Right lobe of liver (tissue), 6 donors: Measurements from ENCODE around the gene PRPF6. TPM values are rescaled to one million over a fixed set of nuclear protein-coding genes. Genes with fewer than 3 reads are reported as not detected.
A peak's percentile ranks its signal among the peaks of the same experiment; 100 is the strongest.

Experiments
- ATAC-seq, 4 donors: fragments of 200-7000 bp; cut with Tn5 transposase; one replicate each; pipeline ENCODE4 v1.9.1; 2020; ENCODE audit warnings: mild to moderate bottlenecking in 4 of 4, moderate library complexity in 4 of 4
- DNase-seq, 3 donors: peaks; one replicate each; pipeline ENCODE4 v3.0.0-alpha.2; 2020
- H3K27ac ChIP-seq, 3 donors: fragments of 200-600 bp; one replicate each; pipeline ENCODE4 v1.8.0; 2022
- H3K27me3 ChIP-seq, 2 donors: fragments of 200-600 bp; one replicate each; pipeline ENCODE4 v1.8.0; 2022
- H3K36me3 ChIP-seq, 4 donors: fragments of 200-600 bp; sonication (generic) in 1 of 4; one replicate each; pipeline versions ENCODE4 v1.5.1 to v1.8.0; 2017 to 2022; ENCODE audit warnings: control low read depth in 1 of 4
- H3K4me1 ChIP-seq, 4 donors: fragments of 200-600 bp; sonication (generic) in 1 of 4; one replicate each; pipeline versions ENCODE4 v1.5.1 to v1.8.0; 2017 to 2022; ENCODE audit warnings: control low read depth in 1 of 4
- H3K4me3 ChIP-seq, 3 donors: fragments of 200-600 bp; one replicate each; pipeline ENCODE4 v1.8.0; 2022
- H3K9me3 ChIP-seq, 4 donors: fragments of 200-600 bp; sonication (generic) in 1 of 4; one replicate each; pipeline versions ENCODE4 v1.5.1 to v1.8.0; 2017 to 2022; ENCODE audit warnings: control low read depth in 1 of 4
- POLR2A ChIP-seq: fragments of 450-650 bp; IDR thresholded peaks from one replicate; pipeline ENCODE4 v1.6.1; 2017; ENCODE audit warnings: antibody characterized with exemption, mild to moderate bottlenecking
- WGBS: methylation state at CpG from one replicate; pipeline ENCODE4 v1.1.6; 2018; ENCODE audit warnings: low coverage, low lambda C conversion rate; ENCODE audit not compliant: insufficient coverage; ENCODE audit errors: missing lambda C conversion rate; 5-methylcytosine and 5-hydroxymethylcytosine counted together
- intact Hi-C, 2 donors: fragments of 100-400 bp; cut with DNase I; formaldehyde crosslinking; loops; one replicate each; pipeline versions ENCODE4 v1.11.2 to v1.14.1; 2022
- total RNA-seq, 6 experiments: library from RNA; depleted of rRNA in 2 of 6; stranded (reverse); fragments of >200 nt in 2 of 6; fragmentation: NEBNext Ultra II Directional in 3 of 6; extraction: Animal tissue kit (Norgen Biotek cat#: 25700) in 3 of 6; gene quantifications; one replicate each; pipeline versions ENCODE4 v1.1.0 to v1.2.4, GENCODE V29; 2016 to 2023
- TF ChIP-seq, protein P1 (sequence below), 4 donors: fragments of 200-600 bp in 3 of 4; fragments of 450-650 bp in 1 of 4; IDR thresholded peaks; one replicate each; pipeline versions ENCODE4 v1.5.1 to v1.8.0; 2016 to 2022; ENCODE audit warnings: antibody characterized with exemption in 4 of 4, mild to moderate bottlenecking in 2 of 4
- donor health status: DM: no; HTN: yes; CAD: no.
- donor health status: DM: no; HTN: no; CAD: no.
- donor health status: DM: no; HTN: no; CAD: no.
- donor health status: DM: no; HTN: yes; CAD: no.
- donor health status: DM: no; HTN: yes; CAD: no.

The PRPF6 gene
- total RNA-seq, 6 experiments from 2014 or later, result 21.7 to 28.9 (median 24.4) TPM

DNA sequence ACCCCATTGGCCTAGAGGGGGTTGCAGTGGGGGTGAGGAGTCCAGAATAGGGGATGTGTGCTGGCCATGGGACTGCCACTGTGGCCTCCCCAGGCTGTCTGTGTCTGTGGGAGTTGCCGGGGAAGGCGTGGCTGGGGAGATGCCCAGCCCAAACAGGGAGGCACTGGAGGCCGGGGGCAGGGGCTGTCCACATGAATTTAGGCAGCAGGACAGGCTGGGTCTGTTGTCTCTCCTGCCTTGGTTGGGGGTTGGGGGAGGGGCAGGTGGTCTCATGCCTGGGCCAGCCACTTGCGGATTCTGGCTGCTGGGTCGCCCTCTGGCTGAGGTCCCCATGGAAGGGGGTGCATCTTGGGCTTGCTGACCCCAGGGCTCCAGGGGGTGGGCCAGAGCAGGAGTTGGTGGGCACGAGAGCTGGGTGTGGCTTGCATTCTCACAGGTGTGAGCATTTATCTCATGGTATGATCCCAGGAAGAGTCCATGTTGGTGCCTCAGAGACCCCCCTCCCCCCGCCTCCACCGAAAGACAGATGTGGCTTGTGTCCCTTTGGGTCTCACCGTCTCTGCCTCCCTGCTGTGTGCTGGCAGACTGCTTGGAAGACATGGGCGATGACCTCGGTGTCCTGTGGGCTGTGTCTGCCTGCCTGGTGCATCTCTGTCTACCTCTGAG, 64.5 kb downstream of the PRPF6 start:
- H3K9me3 ChIP-seq, result no peaks in the 10 kb centered on the region
- peaks cover 0 to 11% of the 10 kb centered on the region in 2 donors for H3K27me3 ChIP-seq
- H3K36me3 ChIP-seq, result no peaks in the 10 kb centered on the region
- no peak overlapping the region for H3K27ac ChIP-seq
- H3K4me3 ChIP-seq, result no peak overlapping the region
- intact Hi-C loops, result no loop called here
- TF ChIP-seq, protein P1, sequence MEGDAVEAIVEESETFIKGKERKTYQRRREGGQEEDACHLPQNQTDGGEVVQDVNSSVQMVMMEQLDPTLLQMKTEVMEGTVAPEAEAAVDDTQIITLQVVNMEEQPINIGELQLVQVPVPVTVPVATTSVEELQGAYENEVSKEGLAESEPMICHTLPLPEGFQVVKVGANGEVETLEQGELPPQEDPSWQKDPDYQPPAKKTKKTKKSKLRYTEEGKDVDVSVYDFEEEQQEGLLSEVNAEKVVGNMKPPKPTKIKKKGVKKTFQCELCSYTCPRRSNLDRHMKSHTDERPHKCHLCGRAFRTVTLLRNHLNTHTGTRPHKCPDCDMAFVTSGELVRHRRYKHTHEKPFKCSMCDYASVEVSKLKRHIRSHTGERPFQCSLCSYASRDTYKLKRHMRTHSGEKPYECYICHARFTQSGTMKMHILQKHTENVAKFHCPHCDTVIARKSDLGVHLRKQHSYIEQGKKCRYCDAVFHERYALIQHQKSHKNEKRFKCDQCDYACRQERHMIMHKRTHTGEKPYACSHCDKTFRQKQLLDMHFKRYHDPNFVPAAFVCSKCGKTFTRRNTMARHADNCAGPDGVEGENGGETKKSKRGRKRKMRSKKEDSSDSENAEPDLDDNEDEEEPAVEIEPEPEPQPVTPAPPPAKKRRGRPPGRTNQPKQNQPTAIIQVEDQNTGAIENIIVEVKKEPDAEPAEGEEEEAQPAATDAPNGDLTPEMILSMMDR (IDR thresholded peaks at IDR 0.05), result no peak
- ATAC-seq (peak in 3 of 4 donors; percentile 2 to 10 (median 5)), DNase-seq (no peak)
- WGBS, result no CpG with 5 or more reads among the region's 11 CpGs
- H3K4me1 ChIP-seq, result no peaks in the 10 kb centered on the region

DNA sequence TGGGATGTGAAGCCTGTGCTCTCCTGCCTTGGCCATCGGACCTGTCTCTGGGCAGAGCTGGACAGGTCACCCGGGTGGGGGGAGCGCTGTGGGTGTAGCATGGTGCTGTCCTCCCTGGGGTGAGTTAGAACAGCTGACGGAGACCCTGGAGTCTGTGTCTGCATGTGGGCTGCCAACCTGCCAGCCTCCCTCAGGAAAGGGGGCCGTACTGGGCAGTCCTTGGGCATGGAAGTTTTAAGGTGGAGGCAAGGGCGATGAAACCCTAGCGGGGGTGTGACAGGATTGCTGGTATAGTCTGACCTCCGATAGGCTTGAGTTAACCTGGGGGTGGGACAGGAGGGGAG, 66.1 kb downstream of the PRPF6 start:
- peak overlapping the region in 2 of 3 donors; percentile 27 to 41 for H3K4me3 ChIP-seq
- DNase-seq (no peak), ATAC-seq (no peak)
- intact Hi-C loops, result no loop called here
- H3K9me3 ChIP-seq, result no peaks in the 10 kb centered on the region
- WGBS, result 54% methylated on average over 5 of the region's 8 CpGs
- no peaks in the 10 kb centered on the region for H3K36me3 ChIP-seq
- no peak for TF ChIP-seq POLR2A
- H3K4me1 ChIP-seq, result no peaks in the 10 kb centered on the region
- peaks cover 0 to 3% of the 10 kb centered on the region in 2 donors for H3K27me3 ChIP-seq
- no peak overlapping the region for H3K27ac ChIP-seq

DNA sequence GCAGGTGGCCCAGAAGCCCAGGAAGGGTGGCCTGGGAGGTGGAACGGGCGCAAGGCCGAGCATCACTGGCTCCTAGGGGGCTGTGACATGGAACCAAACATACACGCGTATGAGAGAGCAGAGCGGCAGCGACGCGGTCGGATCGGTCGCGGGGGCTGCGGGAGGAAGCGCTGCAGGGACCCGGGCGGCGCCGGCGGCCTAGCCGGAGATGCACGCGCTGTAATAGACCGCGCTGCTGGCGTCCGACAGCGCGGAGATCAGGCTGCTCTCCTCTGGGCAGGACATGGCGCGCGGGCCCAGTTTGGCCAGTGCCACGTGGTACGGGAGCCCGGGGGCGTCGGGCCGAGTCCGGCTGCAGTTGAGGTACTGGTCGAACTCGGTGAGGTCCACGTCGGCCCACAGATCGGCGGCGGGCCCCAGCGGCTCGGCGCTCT, 67.1 kb downstream of the PRPF6 start:
- H3K27ac ChIP-seq, result no peak overlapping the region
- DNase-seq (no peak), ATAC-seq (no peak)
- intact Hi-C loops, result no loop called here
- 40% methylated on average over 1 of the region's 49 CpGs for WGBS
- no peaks in the 10 kb centered on the region for H3K9me3 ChIP-seq
- H3K27me3 ChIP-seq, result no peaks in the 10 kb centered on the region
- TF ChIP-seq POLR2A, result no peak
- TF ChIP-seq, protein P1 (IDR thresholded peaks at IDR 0.05), result no peak
- no peaks in the 10 kb centered on the region for H3K36me3 ChIP-seq
- H3K4me1 ChIP-seq, result no peaks in the 10 kb centered on the region
- H3K4me3 ChIP-seq, result peak overlapping the region; percentile 17 to 41 (median 27)

DNA sequence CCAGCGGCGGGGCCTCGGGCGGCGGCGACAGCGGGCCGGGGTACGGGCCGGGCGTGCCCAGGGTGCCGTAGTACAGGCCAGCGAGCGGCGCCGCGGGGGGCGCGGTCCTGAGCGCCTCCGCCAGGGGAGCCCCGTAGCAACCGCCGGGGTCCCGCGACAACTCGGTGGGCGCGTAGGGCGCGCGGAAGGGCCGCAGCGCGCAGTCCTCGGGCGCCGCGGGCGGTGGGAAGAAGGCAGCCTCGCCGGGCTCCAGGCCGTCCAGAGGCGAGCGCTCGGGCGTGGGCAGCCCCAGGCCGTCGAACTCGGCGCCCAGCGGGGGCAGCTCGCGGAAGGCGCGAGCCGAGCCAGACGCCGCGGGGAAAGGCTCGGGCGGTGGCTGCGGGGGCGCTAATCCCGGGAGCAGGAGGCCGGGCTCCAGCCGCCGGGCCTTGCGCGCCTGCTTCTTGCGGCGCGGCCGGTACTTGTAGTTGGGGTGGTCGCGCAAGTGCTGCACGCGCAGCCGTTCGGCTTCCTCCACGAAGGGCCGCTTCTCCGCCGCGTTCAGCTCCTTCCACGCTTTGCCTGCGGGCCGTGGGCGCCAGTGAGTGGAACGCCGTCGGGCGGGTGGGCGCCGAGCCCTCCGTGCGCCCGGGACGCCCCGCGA, 67.6 kb downstream of the PRPF6 start:
- no peak for DNase-seq
- intact Hi-C loops, result no loop called here
- Histone ChIP-seq H3K36me3 (no peaks in the 10 kb centered on the region), H3K4me1 (no peaks in the 10 kb centered on the region), H3K27me3 (no peaks in the 10 kb centered on the region), H3K4me3 (peak overlapping the region; percentile 17 to 41 (median 27)), H3K27ac (no peak overlapping the region), H3K9me3 (no peaks in the 10 kb centered on the region)
- no peak for ATAC-seq
- no CpG with 5 or more reads among the region's 101 CpGs for WGBS
- TF ChIP-seq, protein P1 (IDR thresholded peaks at IDR 0.05), result no peak
- no peak for TF ChIP-seq POLR2A
